ENCODE data around the gene HTR3B.
A peak's percentile ranks its signal among the peaks of the same experiment; 100 is the strongest.
"Not testable (repeated sequence)": the region's sequence is repeated elsewhere in the genome, so short reads cannot be mapped to it uniquely, and the experiment has no call there.

Gene HTR3B

GRCh38 chr11:113874096-113874495 is 30.5 kb upstream of the HTR3B start:
- peaks cover 11% of the 10 kb centered on the region for H3K4me1 ChIP-seq (ENCODE audit: control insufficient read depth, insufficient read depth, low read length)

GRCh38 chr11:113874581-113875233 is 29.9 kb upstream of the HTR3B start:
- Histone ChIP-seq H3K27ac (ENCODE audit: low read length) (no peak overlapping the region), H3K4me1 (ENCODE audit: control insufficient read depth, insufficient read depth, low read length) (peaks cover 11% of the 10 kb centered on the region), H3K9ac (ENCODE audit: low read length in 2 of 2) (peak overlapping the region; percentile 78 to 80), H3K36me3 (ENCODE audit: control insufficient read depth in 2 of 2, insufficient read depth in 2 of 2, low read length in 2 of 2) (no peaks in the 10 kb centered on the region), H3K9me3 (ENCODE audit: control insufficient read depth in 2 of 2, low read length in 2 of 2) (no peaks in the 10 kb centered on the region), H3K27me3 (ENCODE audit: control insufficient read depth in 1 of 2, insufficient read depth in 2 of 2, low read length in 2 of 2) (no peaks in the 10 kb centered on the region), H3K4me3 (ENCODE audit: low read length in 2 of 2) (peak overlapping the region; percentile 86 to 88)

More at GRCh38 chr11:113874096-113874495, 30.5 kb upstream of the HTR3B start:
- Histone ChIP-seq H3K27me3 (ENCODE audit: control insufficient read depth in 1 of 2, insufficient read depth in 2 of 2, low read length in 2 of 2) (no peaks in the 10 kb centered on the region), H3K27ac (ENCODE audit: low read length) (no peak overlapping the region), H3K36me3 (ENCODE audit: control insufficient read depth in 2 of 2, insufficient read depth in 2 of 2, low read length in 2 of 2) (no peaks in the 10 kb centered on the region), H3K9me3 (ENCODE audit: control insufficient read depth in 2 of 2, low read length in 2 of 2) (no peaks in the 10 kb centered on the region), H3K4me3 (ENCODE audit: low read length in 2 of 2) (peak overlapping the region; percentile 86 to 88), H3K9ac (ENCODE audit: low read length in 2 of 2) (no peak overlapping the region)

GRCh38 chr11:113875234-113876073 is 29.1 kb upstream of the HTR3B start, which contains the start of gene USP28:
Gene USP28 (minus strand): TSS chr11:113875572. CDS start chr11:113875501, 71 bp downstream.
- Histone ChIP-seq H3K4me3 (ENCODE audit: low read length in 2 of 2) (peak within 1 kb of the TSS; percentile 86 to 88), H3K9ac (ENCODE audit: low read length in 2 of 2) (peak within 1 kb of the TSS; percentile 81 to 93), H3K27me3 (ENCODE audit: control insufficient read depth in 1 of 2, insufficient read depth in 2 of 2, low read length in 2 of 2) (no peaks in the 10 kb centered on the region), H3K4me1 (ENCODE audit: control insufficient read depth, insufficient read depth, low read length) (peaks cover 11% of the 10 kb centered on the region), H3K27ac (ENCODE audit: low read length) (peak within 1 kb of the TSS; percentile 95), H3K36me3 (ENCODE audit: control insufficient read depth in 2 of 2, insufficient read depth in 2 of 2, low read length in 2 of 2) (no peaks in the 10 kb centered on the region), H3K9me3 (ENCODE audit: control insufficient read depth in 2 of 2, low read length in 2 of 2) (no peaks in the 10 kb centered on the region)

GRCh38 chr11:113876074-113876797 is 28.4 kb upstream of the HTR3B start:
- H3K27ac ChIP-seq (ENCODE audit: low read length) = peak overlapping the region; percentile 95
- H3K27me3 ChIP-seq (ENCODE audit: control insufficient read depth in 1 of 2, insufficient read depth in 2 of 2, low read length in 2 of 2) = no peaks in the 10 kb centered on the region
- H3K36me3 ChIP-seq (ENCODE audit: control insufficient read depth in 2 of 2, insufficient read depth in 2 of 2, low read length in 2 of 2) = no peaks in the 10 kb centered on the region
- peaks cover 7% of the 10 kb centered on the region for H3K4me1 ChIP-seq (ENCODE audit: control insufficient read depth, insufficient read depth, low read length)
- peak overlapping the region; percentile 83 to 84 for H3K4me3 ChIP-seq (ENCODE audit: low read length in 2 of 2)
- peak overlapping the region; percentile 81 to 93 for H3K9ac ChIP-seq (ENCODE audit: low read length in 2 of 2)
- H3K9me3 ChIP-seq (ENCODE audit: control insufficient read depth in 2 of 2, low read length in 2 of 2) = no peaks in the 10 kb centered on the region

GRCh38 chr11:113876798-113877669 is 27.6 kb upstream of the HTR3B start:
- Histone ChIP-seq H3K36me3 (ENCODE audit: control insufficient read depth in 2 of 2, insufficient read depth in 2 of 2, low read length in 2 of 2) (no peaks in the 10 kb centered on the region), H3K9me3 (ENCODE audit: control insufficient read depth in 2 of 2, low read length in 2 of 2) (no peaks in the 10 kb centered on the region), H3K27ac (ENCODE audit: low read length) (no peak overlapping the region), H3K9ac (ENCODE audit: low read length in 2 of 2) (no peak overlapping the region), H3K4me3 (ENCODE audit: low read length in 2 of 2) (no peak overlapping the region), H3K27me3 (ENCODE audit: control insufficient read depth in 1 of 2, insufficient read depth in 2 of 2, low read length in 2 of 2) (no peaks in the 10 kb centered on the region), H3K4me1 (ENCODE audit: control insufficient read depth, insufficient read depth, low read length) (peaks cover 3% of the 10 kb centered on the region)

- Histone ChIP-seq H3K4me1 (ENCODE audit: control insufficient read depth, insufficient read depth, low read length) (peaks cover 3% of the 10 kb centered on the region), H3K27me3 (ENCODE audit: control insufficient read depth in 1 of 2, insufficient read depth in 2 of 2, low read length in 2 of 2) (no peaks in the 10 kb centered on the region), H3K27ac (ENCODE audit: low read length) (no peak overlapping the region), H3K9ac (ENCODE audit: low read length in 2 of 2) (no peak overlapping the region), H3K36me3 (ENCODE audit: control insufficient read depth in 2 of 2, insufficient read depth in 2 of 2, low read length in 2 of 2) (no peaks in the 10 kb centered on the region), H3K9me3 (ENCODE audit: control insufficient read depth in 2 of 2, low read length in 2 of 2) (no peaks in the 10 kb centered on the region), H3K4me3 (ENCODE audit: low read length in 2 of 2) (no peak overlapping the region)
These were observed 26.9 kb upstream of the HTR3B start for GRCh38 chr11:113877670-113878055.

GRCh38 chr11:113879446-113879845 is 25.1 kb upstream of the HTR3B start:
- not testable (repeated sequence) for H3K27me3 ChIP-seq (ENCODE audit: control insufficient read depth in 1 of 2, insufficient read depth in 2 of 2, low read length in 2 of 2); H3K9ac ChIP-seq (ENCODE audit: low read length in 2 of 2); H3K4me3 ChIP-seq (ENCODE audit: low read length in 2 of 2); H3K36me3 ChIP-seq (ENCODE audit: control insufficient read depth in 2 of 2, insufficient read depth in 2 of 2, low read length in 2 of 2); H3K4me1 ChIP-seq (ENCODE audit: control insufficient read depth, insufficient read depth, low read length); H3K9me3 ChIP-seq (ENCODE audit: control insufficient read depth in 2 of 2, low read length in 2 of 2); H3K27ac ChIP-seq (ENCODE audit: low read length)

- Histone ChIP-seq H3K27ac (ENCODE audit: low read length) (no peak overlapping the region), H3K27me3 (ENCODE audit: control insufficient read depth in 1 of 2, insufficient read depth in 2 of 2, low read length in 2 of 2) (no peaks in the 10 kb centered on the region), H3K36me3 (ENCODE audit: control insufficient read depth in 2 of 2, insufficient read depth in 2 of 2, low read length in 2 of 2) (no peaks in the 10 kb centered on the region), H3K9me3 (ENCODE audit: control insufficient read depth in 2 of 2, low read length in 2 of 2) (no peaks in the 10 kb centered on the region), H3K9ac (ENCODE audit: low read length in 2 of 2) (no peak overlapping the region), H3K4me3 (ENCODE audit: low read length in 2 of 2) (no peak overlapping the region), H3K4me1 (ENCODE audit: control insufficient read depth, insufficient read depth, low read length) (no peaks in the 10 kb centered on the region)
These were observed 23.6 kb upstream of the HTR3B start for GRCh38 chr11:113880971-113881370.

GRCh38 chr11:113881856-113882255 is 22.7 kb upstream of the HTR3B start:
- Histone ChIP-seq H3K4me1 (ENCODE audit: control insufficient read depth, insufficient read depth, low read length) (no peaks in the 10 kb centered on the region), H3K27ac (ENCODE audit: low read length) (no peak overlapping the region), H3K27me3 (ENCODE audit: control insufficient read depth in 1 of 2, insufficient read depth in 2 of 2, low read length in 2 of 2) (no peaks in the 10 kb centered on the region), H3K4me3 (ENCODE audit: low read length in 2 of 2) (no peak overlapping the region), H3K9me3 (ENCODE audit: control insufficient read depth in 2 of 2, low read length in 2 of 2) (no peaks in the 10 kb centered on the region), H3K9ac (ENCODE audit: low read length in 2 of 2) (no peak overlapping the region), H3K36me3 (ENCODE audit: control insufficient read depth in 2 of 2, insufficient read depth in 2 of 2, low read length in 2 of 2) (no peaks in the 10 kb centered on the region)

- no peak overlapping the region for H3K9ac ChIP-seq (ENCODE audit: low read length in 2 of 2)
- no peak overlapping the region for H3K4me3 ChIP-seq (ENCODE audit: low read length in 2 of 2)
- H3K4me1 ChIP-seq (ENCODE audit: control insufficient read depth, insufficient read depth, low read length) = no peaks in the 10 kb centered on the region
- no peak overlapping the region for H3K27ac ChIP-seq (ENCODE audit: low read length)
- no peaks in the 10 kb centered on the region for H3K9me3 ChIP-seq (ENCODE audit: control insufficient read depth in 2 of 2, low read length in 2 of 2)
- H3K27me3 ChIP-seq (ENCODE audit: control insufficient read depth in 1 of 2, insufficient read depth in 2 of 2, low read length in 2 of 2) = no peaks in the 10 kb centered on the region
- H3K36me3 ChIP-seq (ENCODE audit: control insufficient read depth in 2 of 2, insufficient read depth in 2 of 2, low read length in 2 of 2) = no peaks in the 10 kb centered on the region
These were observed 20.2 kb upstream of the HTR3B start for GRCh38 chr11:113884361-113884836.

Data from stomach smooth muscle (tissue), 2 donors.